Measurements from ENCODE around the gene NANP.
"Not testable (repeated sequence)": the region's sequence is repeated elsewhere in the genome, so short reads cannot be mapped to it uniquely, and the experiment has no call there.

DNA sequence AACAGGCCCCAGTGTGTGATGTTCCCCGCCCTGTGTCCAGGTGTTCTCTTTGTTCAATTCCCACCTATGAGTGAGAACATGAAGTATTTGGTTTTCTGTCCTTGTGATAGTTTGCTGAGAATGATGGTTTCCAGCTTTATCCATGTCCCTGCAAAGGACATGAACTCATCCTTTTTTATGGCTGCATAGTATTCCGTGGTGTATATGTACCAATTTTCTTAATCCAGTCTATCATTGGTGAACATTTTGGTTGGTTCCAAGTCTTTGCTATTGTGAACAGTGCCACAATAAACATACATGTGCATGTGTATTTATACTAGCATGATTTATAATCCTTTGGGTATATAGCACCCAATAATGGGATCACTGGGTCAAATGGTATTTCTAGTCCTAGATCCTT is 6.8 kb upstream of the NANP start:
- not testable (repeated sequence) for TF ChIP-seq CBX5 (CRISPR knock-in tag; IDR thresholded peaks at IDR 0.05; ENCODE audit: borderline replicate concordance)
- TF ChIP-seq, protein P1, sequence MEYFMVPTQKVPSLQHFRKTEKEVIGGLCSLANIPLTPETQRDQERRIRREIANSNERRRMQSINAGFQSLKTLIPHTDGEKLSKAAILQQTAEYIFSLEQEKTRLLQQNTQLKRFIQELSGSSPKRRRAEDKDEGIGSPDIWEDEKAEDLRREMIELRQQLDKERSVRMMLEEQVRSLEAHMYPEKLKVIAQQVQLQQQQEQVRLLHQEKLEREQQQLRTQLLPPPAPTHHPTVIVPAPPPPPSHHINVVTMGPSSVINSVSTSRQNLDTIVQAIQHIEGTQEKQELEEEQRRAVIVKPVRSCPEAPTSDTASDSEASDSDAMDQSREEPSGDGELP (IDR thresholded peaks at IDR 0.05; ENCODE audit: borderline replicate concordance, low read depth) = not testable (repeated sequence)

All from HepG2 (cell line).